Fibroblast of mammary gland (primary cell): ENCODE results near the gene CCNG2.

Experiments used
- DNase-seq: peaks from one replicate; pipeline ENCODE4 v3.0.0-alpha.2; 2010; ENCODE audit warnings: low read depth
- H3K4me3 ChIP-seq: 2 replicates; pipeline ENCODE4 v1.5.1; 2011; ENCODE audit warnings: low read depth, mild to moderate bottlenecking, low read length, moderate library complexity; ENCODE audit not compliant: control insufficient read depth
- CTCF ChIP-seq: conservative IDR thresholded peaks from 2 replicates; pipeline ENCODE4 v1.5.1; 2011; ENCODE audit warnings: low read depth, low read length, inconsistent platforms; ENCODE audit not compliant: control insufficient read depth, insufficient read depth

CCNG2 gene

GRCh38 chr4:77190053-77190452, 33.0 kb downstream of the CCNG2 start:
- H3K4me3 ChIP-seq = no peak overlapping the region
- DNase-seq = no peak
- TF ChIP-seq CTCF = no peak

DNA sequence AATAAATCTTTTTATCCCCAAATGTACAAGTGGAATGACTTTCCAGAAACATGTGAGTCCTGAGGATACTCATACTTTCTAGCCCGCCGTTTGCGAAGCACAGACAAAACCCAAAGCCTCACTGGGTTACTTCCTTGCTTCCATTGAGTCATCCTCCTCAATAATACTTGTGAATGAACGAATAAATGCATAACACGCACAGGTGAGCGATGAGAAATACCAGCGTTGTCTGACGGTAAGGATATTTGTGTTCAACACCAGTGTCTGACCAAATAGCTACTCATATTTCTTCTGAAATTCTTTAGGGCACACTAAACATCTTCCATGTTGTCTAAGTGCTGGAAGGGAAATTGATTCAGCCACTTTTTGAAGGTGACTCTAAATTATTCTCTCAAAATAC, 36.0 kb downstream of the CCNG2 start:
- no peak for TF ChIP-seq CTCF
- no peak overlapping the region for H3K4me3 ChIP-seq
- DNase-seq = no peak

GRCh38 chr4:77193511-77194102, 36.6 kb downstream of the CCNG2 start:
- H3K4me3 ChIP-seq = no peak overlapping the region
- no peak for TF ChIP-seq CTCF
- no peak for DNase-seq

GRCh38 chr4:77194366-77194765, 37.4 kb downstream of the CCNG2 start:
- no peak for TF ChIP-seq CTCF
- H3K4me3 ChIP-seq = no peak overlapping the region
- DNase-seq = no peak

DNA sequence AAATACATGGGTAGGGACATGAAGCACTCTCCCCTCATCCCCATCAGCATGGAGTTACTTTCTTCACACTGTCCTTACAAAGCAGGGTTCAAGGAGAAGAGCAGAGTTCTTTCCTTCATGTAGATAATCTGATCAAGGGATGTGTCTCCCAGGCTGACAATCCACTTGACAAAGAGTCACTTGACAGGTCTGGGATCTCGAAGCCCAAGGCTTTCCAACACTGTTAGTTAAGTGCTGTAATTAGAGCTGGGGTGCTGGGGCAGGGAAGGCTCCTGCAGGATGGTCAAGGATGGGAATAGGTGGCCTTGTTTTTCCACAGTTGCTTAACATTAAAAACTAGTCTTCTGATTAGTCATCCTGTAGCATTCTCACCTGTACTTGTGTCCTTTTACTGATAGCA, 38.0 kb downstream of the CCNG2 start:
- DNase-seq = no peak
- H3K4me3 ChIP-seq = no peak overlapping the region
- TF ChIP-seq CTCF = no peak

DNA sequence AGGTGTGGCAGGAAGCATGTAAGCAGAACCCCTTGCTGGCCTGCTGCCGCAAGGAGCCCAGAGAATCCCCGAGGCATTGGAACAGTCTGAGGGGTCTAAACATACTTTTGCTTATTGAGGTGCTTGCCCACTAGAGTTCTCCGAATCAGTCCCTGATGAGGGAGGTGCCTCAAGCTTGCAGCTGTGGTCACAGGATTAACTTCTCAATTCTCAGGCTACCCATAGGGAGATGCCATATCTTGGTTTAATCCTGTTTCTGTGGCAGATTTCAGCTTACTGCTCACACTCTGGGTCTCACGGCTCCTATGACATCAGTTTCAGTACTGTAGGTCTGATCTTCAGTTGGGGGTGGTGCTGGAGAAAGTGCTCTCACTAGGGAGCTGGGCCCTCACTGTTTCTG, 39.9 kb downstream of the CCNG2 start:
- TF ChIP-seq CTCF = no peak
- DNase-seq = no peak
- no peak overlapping the region for H3K4me3 ChIP-seq

- no peak for DNase-seq
- no peak for TF ChIP-seq CTCF
- H3K4me3 ChIP-seq = no peak overlapping the region
These were observed 40.4 kb downstream of the CCNG2 start for GRCh38 chr4:77197361-77197760.
